IPS-18c (cell line): ENCODE data around the gene AKNA.

ENCODE experiments used
- H3K4me3 ChIP-seq: 2 replicates; pipeline ENCODE4 v1.7.0; 2013; ENCODE audit warnings: low read depth, mild to moderate bottlenecking, low read length, moderate library complexity; ENCODE audit not compliant: insufficient read depth
- H3K9me3 ChIP-seq: one replicate; pipeline ENCODE4 v1.6.1; 2013; ENCODE audit warnings: mild to moderate bottlenecking, low read length, moderate library complexity; ENCODE audit not compliant: control insufficient read depth, insufficient read depth

Gene AKNA

DNA sequence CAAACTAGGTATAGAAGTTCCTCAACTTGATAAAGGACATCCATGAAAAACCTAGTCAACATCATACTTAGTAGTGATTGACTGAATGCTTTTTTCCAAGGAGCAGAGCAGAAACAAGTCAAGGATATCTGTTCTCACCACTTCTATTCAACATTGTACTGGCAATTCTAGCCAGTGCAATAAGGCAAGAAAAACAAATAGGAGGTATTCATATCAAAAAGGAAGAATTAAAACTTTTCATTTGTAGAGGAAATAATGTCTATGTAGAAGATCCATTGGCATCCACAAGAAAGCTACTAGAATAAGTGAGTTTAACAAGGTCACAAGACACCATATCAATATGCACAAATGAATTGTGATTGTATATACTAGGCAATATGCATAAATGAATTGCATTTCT lies 93.1 kb downstream of the AKNA start:
- Histone ChIP-seq H3K4me3 (no peak overlapping the region), H3K9me3 (no peaks in the 10 kb centered on the region)

DNA sequence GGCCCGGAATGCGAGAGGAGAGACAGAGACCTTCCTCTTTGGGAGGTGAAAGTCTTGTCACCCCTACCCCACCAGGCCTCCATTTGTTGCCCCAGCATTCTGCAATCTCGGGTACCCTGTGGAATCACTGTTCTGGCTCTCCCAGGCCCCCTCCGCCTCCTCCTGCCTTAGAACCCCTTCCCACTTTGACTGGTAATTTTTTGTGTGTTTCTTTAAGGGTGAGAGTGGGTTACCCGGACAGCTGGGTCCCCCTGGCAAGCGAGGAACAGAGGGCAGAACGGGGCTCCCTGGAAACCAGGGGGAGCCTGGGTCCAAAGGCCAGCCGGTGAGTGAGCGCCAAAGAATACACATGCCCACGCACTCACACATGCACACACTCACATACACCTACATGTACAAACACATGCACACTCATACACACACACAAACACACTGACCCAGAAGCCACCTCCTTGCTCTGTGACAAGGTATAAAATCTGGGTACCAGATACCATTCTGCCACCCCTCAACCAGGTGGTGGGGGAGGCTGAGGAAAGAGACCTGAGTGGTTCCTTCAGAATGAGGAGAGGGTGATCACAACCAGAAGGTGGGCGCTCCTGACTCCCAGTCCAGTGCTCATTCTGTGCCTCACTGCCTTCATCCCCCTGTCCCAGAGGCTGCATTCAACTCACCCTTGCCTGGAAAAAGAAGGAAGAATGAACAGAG lies 95.7 kb downstream of the AKNA start:
- no peak overlapping the region for H3K4me3 ChIP-seq

GRCh38 chr9:114291064-114291474 lies 96.7 kb downstream of the AKNA start:
- Histone ChIP-seq H3K4me3 (no peak overlapping the region), H3K9me3 (peaks cover 2% of the 10 kb centered on the region)

More for the DNA sequence above, 95.7 kb downstream of the AKNA start:
- peaks cover 2% of the 10 kb centered on the region for H3K9me3 ChIP-seq

DNA sequence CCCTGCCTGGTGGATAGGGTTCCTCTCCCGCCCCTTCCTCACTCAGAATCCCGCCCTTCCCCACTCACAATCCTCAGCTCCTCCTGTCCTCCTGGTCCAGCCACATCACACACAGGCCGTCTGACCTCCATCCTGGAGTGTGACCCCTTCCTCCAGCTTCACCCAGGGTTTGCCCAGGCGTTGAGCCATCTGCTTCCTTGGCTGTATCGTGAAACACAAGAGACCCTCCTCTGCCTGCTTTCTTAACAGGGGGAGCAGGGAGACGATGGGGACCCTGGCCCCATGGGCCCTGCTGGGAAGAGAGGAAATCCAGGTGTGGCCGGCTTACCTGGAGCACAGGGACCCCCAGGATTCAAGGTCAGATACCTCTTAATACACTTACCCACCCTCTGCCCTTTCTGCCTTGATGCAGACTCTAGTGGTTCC lies 97.2 kb downstream of the AKNA start:
- Histone ChIP-seq H3K9me3 (peaks cover 2% of the 10 kb centered on the region), H3K4me3 (no peak overlapping the region)

DNA sequence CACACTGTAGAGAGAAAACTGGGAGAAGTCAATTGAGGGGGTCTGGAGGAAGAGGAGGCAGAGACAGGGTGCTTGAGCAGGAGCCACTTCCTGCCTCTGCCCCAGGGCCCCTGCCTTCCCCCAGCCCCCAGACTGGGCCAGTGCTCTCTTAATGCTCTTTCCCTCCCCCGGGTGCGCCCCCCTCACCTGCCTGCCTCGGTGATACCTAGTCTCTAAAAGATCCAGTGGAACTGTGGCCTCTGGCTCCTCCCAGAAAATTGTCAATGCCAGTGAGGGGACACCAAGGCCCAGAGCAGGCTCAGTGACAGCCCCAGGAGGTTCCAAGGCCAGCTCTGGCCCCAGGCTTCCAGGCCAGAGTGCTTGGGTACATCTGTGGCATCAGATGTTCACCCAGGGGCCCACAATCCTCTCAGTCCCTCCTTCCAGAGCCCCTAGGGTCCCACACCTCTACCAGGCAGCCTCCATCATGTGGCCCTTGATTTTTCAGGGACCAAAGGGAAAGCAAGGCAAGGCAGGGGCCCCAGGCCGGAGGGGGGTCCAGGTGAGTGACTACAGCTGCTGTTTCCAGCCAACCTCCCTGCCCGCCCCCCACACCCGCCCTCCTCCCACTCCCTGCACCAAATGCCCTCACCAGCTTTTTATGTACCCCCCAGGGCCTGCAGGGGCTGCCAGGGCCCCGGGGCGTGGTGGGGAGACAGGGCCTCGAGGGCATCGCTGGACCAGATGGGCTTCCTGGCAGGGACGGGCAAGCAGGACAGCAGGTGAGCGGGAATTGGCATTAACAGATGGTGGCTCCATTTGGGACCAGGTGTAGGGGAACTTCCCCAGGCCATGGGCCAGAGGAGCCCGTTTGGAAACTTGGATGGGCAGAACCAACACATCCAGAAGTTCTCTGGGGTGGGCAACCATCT lies 98.0 kb downstream of the AKNA start:
- no peak overlapping the region for H3K4me3 ChIP-seq

DNA sequence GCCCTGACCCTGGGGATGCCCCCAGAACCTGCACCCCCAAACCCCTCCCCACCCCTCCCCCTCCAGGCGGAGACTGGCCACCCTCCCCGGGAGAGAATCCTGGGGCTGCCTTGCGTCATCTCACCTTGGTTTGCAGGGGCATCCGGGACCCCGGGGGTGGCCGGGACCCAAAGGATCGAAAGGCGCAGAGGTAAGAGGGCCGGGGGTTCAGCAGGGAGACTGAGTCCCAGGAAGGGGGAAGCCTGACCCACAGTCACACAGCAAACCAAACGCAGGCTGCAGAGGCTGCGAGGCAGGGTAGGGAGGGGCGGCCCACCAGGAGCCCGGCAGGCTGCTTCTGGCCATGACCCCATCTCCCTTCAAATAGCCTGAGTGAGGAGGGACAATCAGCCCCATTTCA lies 98.7 kb downstream of the AKNA start:
- Histone ChIP-seq H3K4me3 (no peak overlapping the region), H3K9me3 (peaks cover 2% of the 10 kb centered on the region)

More for the DNA sequence above, 98.0 kb downstream of the AKNA start:
- H3K9me3 ChIP-seq, result peaks cover 2% of the 10 kb centered on the region

DNA sequence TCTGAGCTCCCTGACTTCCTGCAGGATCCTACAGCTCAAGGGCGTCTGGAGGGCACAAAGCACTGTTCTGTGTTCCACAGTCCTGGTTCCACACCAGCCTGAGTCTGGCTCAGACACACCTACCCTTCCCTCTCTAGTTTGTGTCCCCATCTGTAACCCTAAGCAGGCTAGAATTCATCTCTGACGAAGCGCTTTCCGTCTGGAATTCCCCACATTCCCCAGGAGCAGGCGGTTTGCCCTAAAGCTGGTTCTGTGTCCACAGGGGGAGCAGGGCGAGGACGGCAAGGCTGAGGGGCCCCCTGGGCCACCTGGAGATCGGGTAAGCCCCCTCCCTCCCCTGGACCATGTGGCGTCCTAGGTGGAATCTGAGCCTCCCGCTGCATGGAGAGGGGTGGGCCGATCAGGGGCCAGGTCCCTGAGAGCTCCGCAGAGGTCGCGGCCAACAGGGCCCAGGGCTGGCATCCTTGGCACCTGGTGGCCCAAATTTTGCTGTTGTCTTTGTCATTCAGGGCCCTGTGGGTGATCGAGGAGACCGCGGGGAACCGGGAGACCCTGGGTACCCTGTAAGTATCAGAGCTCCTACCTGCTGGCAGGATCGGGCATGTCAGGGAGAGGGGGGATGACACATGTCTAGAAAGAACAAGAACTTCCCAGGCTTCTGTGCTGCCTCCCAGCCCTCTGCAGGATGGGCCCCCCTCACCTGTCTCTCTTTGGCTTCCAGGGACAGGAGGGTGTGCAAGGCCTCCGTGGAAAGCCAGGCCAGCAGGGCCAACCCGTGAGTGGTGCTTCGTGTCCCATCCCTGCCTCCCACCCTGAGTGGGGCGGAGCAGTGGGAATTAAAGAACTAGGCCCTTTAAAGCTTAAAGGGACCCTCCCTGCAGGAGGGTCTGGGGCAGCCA lies 99.3 kb downstream of the AKNA start:
- Histone ChIP-seq H3K9me3 (peaks cover 2% of the 10 kb centered on the region), H3K4me3 (no peak overlapping the region)

- Histone ChIP-seq H3K9me3 (peaks cover 2% of the 10 kb centered on the region), H3K4me3 (no peak overlapping the region)
These were observed 100.0 kb downstream of the AKNA start for GRCh38 chr9:114287763-114288192.

- peaks cover 2% of the 10 kb centered on the region for H3K9me3 ChIP-seq
- H3K4me3 ChIP-seq, result no peak overlapping the region
These were observed 100.6 kb downstream of the AKNA start for GRCh38 chr9:114287001-114287762.

DNA sequence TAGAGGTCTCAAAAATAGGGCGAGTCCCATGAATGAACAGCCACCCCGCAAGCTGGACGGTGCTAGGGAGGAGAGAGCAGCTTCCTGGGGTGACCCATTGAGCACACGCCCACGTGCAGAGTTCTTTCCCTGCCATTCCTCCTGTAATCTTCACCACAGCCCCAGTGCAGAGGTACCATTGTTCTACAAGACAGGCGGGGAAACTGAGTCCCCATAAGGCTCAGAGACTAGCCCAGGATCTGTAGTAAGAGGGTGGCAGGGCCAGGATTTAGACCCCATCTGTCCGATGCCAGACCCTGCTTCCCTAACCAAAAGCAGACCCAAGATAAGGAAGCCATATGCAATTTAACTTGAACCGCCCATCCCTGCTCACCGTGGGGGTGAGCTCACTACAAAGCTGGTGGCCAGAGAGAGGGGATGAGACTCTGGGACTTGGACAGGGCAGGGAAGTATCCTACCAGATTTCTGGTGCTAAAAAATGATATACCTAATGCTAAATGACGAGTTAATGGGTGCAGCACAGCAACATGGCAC lies 101.6 kb downstream of the AKNA start:
- Histone ChIP-seq H3K9me3 (peaks cover 2% of the 10 kb centered on the region), H3K4me3 (no peak overlapping the region)

DNA sequence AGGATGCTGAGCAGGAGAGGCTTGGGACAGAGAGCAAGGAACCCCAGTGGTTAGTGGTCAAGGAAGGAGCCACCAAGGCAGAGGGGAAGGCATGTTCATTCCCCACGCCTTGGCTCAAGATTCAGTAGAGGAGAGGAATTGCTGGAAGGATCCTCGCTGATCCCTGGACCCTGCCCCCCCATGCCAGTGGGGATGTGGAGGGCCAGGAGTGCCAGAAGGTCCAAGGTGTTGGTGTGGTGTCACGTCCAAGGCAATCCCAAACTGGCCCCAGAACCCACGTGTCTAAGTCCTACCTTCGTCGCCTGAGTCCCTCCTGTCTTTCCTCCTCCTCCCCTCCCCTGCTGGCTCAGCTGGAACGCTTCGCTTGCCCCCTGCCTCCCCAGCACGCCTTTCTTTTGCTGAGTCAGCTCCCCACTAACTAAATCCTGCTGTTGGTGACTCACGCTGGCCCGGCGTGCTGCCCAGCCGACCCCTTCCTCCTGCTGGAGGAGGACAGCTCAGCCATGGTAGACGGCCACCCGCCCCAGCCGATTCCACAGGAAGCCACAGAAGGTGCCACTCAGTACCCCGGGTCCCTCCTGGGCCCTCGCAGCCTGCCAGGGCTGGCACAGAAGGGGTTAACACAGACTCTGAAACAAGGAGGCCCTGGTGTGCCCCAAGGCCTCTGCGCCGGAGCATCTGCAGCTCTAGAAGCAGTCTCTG lies 102.5 kb downstream of the AKNA start:
- peaks cover 2% of the 10 kb centered on the region for H3K9me3 ChIP-seq
- no peak overlapping the region for H3K4me3 ChIP-seq

DNA sequence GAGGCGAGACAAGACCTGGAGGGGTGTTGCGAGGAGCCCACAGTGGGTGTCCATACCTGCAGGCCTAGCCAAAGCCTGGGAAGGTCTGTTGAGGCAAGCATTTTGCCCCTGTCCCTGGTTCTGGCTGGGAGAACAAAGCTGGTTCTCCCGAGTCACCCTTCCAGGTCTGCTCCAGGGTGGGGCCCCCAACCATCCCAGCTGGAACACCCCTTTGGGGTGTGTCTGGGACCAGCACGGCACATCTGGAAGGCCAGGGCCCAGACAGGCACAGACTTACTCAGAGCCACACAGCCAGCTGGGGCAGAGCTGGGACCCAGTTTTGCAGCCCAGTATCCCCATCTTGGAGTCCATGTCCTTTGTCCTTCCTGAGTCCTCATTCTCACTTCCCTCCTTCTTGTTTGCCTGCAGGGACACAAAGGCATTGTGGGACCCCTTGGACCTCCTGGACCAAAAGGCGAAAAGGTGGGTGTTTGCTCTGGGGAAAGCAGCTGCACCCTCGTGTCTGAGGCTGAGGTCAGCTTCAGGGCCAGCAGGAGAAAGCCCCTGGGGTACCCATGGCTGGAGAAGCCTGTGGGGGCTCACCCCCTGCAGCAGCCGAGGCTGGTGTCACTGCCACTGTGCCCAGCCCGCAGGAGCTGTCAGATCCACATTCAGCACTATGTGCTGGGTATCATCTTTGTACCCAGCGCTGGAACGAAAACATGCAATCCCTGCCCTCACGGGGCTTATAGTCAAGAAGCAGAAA lies 103.3 kb downstream of the AKNA start:
- H3K9me3 ChIP-seq, result peaks cover 2% of the 10 kb centered on the region
- no peak overlapping the region for H3K4me3 ChIP-seq
